Measurements from ENCODE around the gene ADK. TPM values are rescaled to one million over a fixed set of nuclear protein-coding genes. Genes with fewer than 3 reads are reported as not detected.

ADK gene
- total RNA-seq, 1 donor from 2014 or later: 39.4 TPM

GRCh38 chr10:74599672-74600071 is 448.7 kb downstream of the ADK start:
- TF ChIP-seq CTCF (conservative IDR thresholded peaks at IDR 0.05; ENCODE audit: low read depth, low read length): no peak

GRCh38 chr10:74600170-74600569 is 449.1 kb downstream of the ADK start:
- H3K4me3 ChIP-seq (ENCODE audit: low read depth, low read length): no peak overlapping the region
- DNase-seq (ENCODE audit: low read depth): no peak
- no peak for TF ChIP-seq CTCF (conservative IDR thresholded peaks at IDR 0.05; ENCODE audit: low read depth, low read length)

More at GRCh38 chr10:74599672-74600071, 448.7 kb downstream of the ADK start:
- no peak overlapping the region for H3K4me3 ChIP-seq (ENCODE audit: low read depth, low read length)
- DNase-seq (ENCODE audit: low read depth): no peak

- no peak overlapping the region for H3K4me3 ChIP-seq (ENCODE audit: low read depth, low read length)
- DNase-seq (ENCODE audit: low read depth): no peak
- TF ChIP-seq CTCF (conservative IDR thresholded peaks at IDR 0.05; ENCODE audit: low read depth, low read length): no peak
These were observed 451.6 kb downstream of the ADK start for GRCh38 chr10:74602576-74602975.

GRCh38 chr10:74610299-74610698 is 459.3 kb downstream of the ADK start:
- H3K4me3 ChIP-seq (ENCODE audit: low read depth, low read length): no peak overlapping the region
- no peak for DNase-seq (ENCODE audit: low read depth)
- TF ChIP-seq CTCF (conservative IDR thresholded peaks at IDR 0.05; ENCODE audit: low read depth, low read length): no peak

GRCh38 chr10:74612195-74612594 is 461.2 kb downstream of the ADK start:
- H3K4me3 ChIP-seq (ENCODE audit: low read depth, low read length): no peak overlapping the region
- TF ChIP-seq CTCF (conservative IDR thresholded peaks at IDR 0.05; ENCODE audit: low read depth, low read length): no peak
- no peak for DNase-seq (ENCODE audit: low read depth)

- H3K4me3 ChIP-seq (ENCODE audit: low read depth, low read length): no peak overlapping the region
- no peak for TF ChIP-seq CTCF (conservative IDR thresholded peaks at IDR 0.05; ENCODE audit: low read depth, low read length)
- no peak for DNase-seq (ENCODE audit: low read depth)
These were observed 469.6 kb downstream of the ADK start for GRCh38 chr10:74620626-74621025.

DNA sequence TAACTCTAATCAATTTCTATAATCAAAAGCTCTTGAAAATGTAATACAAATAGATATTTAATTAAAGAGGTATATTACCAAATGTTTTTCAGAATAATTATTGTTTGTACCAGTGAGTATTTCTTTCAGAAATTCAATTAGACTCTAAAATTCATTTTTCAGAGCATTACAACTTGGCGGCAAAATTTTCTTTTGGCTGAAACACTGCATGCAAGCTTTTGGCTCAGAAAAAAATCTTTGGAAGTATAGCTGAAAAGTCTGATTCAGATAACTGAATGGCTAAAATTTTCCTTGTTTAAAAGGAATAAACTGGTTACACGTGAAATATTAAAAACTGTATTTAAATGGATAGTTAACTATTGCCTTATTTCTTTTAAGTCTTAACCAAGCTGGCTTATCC is 472.8 kb downstream of the ADK start:
- no peak overlapping the region for H3K4me3 ChIP-seq (ENCODE audit: low read depth, low read length)
- DNase-seq (ENCODE audit: low read depth): no peak
- no peak for TF ChIP-seq CTCF (conservative IDR thresholded peaks at IDR 0.05; ENCODE audit: low read depth, low read length)

Data from epithelial cell of proximal tubule (primary cell).